GM19043 (cell line): ENCODE data around the gene RHOC.

Experiments
- ATAC-seq: cut with Tn5 transposase; IDR thresholded peaks from one replicate; pipeline ENCODE4 v1.9.1; 2021; ENCODE audit warnings: low read depth; ENCODE audit not compliant: unreplicated experiment

The RHOC gene

GRCh38 chr1:112718691-112719418, 11.9 kb upstream of the RHOC start:
- no peak for ATAC-seq

GRCh38 chr1:112717263-112717873, 10.4 kb upstream of the RHOC start:
- ATAC-seq, result no peak

GRCh38 chr1:112716133-112716720, 9.3 kb upstream of the RHOC start:
- no peak for ATAC-seq

DNA sequence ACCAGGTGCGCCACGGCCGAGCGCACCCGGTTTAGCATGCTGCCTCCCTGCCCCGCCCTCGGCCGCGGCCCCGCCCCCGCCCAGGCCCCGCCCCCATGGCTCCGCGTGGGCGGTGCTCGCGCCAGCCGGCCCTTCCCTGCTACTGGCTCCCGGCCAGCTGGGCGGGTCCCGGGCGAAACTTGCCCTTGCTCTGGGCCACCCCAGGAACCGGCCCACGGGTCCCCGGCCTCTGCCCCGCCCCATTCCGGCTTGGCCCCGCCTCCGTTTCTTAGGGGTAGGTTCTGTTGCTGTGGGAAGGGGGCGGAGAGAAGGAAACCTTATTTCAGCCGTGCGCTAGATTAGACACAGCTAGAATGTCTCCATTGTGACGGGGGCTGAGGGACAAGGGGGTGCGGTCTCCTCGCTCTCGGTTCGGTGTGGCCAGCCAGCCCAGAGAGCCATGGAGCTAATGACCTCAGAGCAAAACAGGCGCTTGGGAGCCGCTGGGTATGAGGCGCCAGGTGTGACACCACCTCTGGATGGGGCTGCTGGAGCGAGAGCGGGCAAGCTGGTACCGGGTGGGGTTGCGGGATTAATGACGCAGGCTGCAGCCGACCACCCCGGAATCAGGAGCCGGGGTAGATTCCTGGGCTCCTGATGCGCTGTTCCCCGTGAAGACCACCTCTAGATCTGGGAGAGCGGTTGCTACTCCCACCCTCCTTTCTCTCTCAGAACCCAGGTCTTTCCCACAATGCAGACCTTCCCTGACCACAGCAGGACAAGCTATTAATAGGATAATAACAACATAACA, 8.5 kb upstream of the RHOC start, which contains the start of gene PPM1J:
PPM1J (minus strand) TSS at position 69 of the 790 bp plus-strand sequence; CDS start at position 38, 31 bp downstream.
- ATAC-seq, result peak; percentile 71

DNA sequence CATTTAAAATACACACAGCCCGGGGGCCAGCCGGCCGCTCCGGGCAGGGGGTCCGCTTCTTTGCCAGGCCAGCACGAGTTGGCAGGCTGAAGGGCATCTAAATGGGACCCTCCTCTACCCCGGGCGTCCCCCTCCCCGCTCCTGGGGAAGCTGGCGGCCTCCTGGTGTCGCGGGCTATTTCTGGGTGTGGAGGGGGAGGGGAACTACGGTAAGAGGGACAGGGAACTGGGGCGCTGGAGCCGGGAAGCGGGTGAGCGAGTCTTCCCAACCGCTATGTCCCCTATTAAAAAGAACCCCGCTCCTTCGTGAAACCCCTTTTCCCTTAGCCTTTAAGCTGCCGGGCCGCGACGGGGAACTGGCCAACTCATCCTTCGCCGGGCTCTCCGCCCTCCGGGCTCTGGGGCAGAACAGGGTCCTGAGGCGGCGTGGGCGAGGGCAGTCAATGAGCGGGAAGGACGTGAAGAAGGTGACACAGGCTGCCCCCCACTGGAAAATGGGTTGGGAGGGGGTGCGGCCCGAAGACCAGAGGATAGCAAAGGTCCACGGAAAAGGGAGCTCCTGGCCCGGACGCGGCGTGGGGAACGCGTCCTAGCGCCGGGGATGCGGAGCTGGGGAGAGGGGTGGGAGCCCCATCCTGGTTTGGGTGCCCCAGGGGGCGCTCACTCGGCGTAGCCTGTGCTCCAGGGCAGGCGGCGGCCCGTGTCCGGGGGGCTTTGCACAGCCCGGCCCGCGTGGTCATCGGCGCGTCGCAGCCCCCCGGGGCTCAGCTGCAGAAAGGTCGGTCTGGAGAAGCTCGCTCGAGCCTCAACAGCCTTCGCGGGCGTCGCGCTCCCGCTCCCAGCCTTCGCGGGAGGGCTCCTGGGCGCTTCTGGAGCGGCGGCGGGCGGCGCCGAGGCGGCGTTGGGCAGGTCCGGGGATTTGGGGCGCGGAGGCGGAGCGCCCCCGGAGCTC, 7.7 kb upstream of the RHOC start:
- ATAC-seq, result peak; percentile 9

DNA sequence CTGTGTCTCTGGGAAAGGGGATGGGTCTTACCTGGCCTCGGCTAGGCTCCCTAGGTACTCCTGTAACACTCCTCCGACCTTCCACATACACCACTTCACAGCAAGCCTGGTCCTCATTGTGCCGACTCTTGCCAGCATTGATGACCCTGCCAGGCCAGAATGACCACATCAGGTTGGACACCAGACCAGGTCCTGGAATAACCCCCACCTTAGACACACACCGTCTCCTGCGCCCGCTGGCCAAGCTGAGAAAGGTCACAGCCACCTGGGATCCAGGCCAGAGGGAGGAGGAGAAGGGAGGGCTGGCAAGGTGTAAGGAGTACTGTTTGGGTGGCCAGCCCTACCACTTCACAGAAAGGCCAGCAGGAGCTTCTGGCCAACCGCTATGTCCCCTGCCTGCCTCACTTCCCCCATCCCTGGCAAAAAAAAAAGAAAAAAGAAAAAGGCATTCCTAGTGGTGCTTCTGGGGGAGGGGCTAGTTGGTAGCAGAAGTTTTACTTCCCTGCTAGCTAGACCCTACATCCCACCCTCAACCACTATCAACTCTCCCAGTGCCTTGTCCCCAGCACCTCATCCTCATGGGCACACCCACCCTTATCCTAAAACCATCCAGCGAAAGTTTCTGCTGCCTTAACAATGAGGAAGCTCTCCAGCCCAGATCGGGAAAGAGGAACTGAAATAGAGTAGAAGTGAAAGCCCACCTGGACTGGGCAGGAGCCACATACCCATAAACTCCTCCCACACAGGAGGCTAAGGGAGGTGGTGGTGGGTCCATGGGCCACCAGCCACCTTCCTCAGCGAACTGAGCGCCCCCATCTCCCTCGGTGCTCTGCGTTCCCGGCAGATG, 6.8 kb upstream of the RHOC start:
- ATAC-seq, result peak; percentile 30

DNA sequence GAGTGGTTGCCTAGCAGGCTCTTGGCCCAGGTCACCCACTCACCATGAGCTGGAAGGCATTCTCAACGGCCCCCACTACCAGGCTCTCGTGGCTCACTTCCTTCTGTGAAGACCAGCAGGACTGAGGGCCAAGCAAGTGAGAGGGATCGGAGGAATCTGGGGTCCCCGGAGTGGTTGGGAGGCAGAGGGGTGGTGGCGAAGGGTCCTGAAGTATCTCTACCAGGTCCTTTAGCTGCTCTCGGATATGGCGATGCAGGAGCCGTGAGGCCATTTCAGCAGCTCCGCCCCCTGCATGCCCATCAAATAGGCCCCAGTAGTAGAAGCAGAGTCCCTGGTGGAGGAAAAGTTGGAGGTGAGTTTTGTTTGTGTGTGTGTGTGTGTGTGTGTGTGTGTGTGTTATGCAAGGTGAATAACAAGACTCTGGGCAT, 5.8 kb upstream of the RHOC start:
- no peak for ATAC-seq

DNA sequence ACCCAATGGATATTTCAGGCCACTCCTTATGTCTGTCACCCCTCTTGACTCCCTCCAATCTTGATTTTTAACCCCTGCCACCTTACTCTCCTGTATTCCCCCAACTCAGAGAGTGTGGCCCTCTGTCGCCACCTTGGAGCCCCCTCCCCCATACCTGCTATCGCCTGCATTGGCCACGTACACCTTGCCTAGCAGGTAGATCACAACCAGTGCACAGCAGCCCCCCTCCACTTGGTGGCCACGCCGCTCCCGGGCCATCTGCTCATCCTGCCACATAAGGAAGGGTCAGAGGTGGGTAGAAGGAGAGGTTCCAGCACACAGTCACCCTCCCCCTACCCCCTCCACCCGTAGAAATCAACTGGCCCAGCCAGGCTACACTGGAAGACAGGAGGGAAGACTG, 5.3 kb upstream of the RHOC start:
- ATAC-seq, result no peak

DNA sequence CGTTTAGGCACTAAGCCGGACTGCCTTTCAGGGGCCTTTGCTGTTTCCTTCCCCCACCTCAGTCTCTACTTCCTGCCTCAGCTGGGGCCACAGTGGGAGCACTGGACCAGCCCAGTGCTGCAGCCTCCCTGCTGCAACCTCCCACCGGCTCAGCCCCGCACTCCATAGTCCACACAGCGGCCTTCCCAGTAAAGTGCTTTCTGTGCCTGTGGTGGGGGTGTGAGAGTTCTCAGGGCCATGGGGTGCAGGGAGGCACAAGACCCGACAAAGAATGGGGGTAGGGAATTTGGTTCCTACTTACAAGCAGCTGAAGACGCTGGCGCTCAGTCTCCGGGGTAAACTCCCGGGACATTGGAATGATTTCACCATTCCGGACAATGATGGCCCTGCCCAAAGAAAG, 4.7 kb upstream of the RHOC start:
- ATAC-seq, result no peak

DNA sequence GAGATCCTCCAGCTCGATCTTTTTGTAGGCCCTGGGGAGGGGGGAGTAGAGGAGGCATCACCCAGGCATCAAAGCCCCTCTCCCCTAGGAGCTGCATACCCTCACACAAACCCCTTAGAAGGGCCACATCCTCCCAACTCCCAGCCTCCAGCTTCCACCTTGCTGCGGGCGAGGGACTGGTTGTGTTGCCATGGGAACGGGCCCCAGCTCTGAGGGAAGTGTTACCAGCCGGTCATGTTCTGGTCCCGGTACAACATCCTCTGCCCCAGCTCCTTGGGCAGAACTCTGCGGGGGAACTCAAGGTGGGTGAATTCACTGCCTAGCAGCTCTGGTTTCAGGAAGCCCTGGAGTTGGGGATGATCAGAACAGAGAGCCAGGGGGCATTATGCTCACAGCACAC, 4.1 kb upstream of the RHOC start:
- ATAC-seq, result no peak

DNA sequence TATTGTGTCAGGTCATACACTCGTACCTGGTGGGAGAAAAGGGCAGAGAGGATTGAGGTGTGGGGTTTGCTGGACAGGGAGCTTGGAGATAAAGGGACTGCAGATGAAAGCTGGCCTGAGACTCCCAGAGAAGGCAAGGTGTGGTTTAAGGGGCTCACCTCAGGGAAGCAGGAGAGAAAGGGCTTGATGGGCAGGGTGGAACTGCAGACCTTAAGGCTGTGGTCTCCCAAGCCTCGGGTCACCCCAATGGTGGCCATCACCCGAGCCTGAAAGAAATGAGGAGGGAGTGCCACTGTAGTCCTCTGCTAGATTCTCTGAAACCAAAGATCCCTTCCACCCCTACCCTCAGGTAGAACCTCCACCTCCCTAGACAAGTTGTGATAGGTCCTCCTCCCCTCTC, 3.7 kb upstream of the RHOC start:
- no peak for ATAC-seq

DNA sequence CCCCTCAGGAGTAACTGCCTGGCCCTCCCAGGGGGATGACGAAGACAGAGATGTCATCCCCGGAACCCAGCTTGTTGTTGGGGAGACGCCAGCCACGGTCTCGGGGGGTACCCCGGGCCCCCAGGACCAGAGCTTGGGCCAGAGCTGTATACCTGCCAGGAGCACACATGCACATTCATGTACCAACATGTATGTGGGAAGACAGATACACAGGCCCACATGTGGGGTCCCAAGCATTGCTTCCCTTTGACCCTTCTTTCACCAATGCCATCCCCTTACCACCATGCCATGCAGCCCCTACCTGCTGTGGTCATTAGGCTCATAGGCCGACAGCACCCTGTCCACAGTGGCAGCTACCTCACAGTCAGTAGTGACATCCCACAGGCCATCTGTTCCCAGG, 3.2 kb upstream of the RHOC start:
- ATAC-seq, result no peak

DNA sequence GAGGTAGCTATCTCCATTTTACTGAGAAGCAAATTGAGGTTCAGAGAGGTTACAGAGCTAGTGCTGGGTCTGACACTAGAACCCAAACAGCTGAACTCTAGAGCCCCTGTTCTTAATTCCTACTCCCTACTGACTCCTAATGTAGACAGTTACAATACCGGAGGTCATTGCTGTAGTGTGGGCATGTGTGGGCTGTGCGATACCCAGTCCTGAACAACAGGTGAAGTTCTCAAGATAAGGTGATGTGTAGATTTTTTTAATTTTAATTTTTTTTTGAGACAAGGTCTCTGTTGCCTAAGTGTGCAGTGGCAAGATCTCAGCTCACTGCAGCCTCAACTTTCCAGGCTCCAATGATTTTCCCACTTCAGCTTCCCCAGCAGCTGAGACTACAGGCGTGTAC, 1.6 kb upstream of the RHOC start:
- no peak for ATAC-seq

DNA sequence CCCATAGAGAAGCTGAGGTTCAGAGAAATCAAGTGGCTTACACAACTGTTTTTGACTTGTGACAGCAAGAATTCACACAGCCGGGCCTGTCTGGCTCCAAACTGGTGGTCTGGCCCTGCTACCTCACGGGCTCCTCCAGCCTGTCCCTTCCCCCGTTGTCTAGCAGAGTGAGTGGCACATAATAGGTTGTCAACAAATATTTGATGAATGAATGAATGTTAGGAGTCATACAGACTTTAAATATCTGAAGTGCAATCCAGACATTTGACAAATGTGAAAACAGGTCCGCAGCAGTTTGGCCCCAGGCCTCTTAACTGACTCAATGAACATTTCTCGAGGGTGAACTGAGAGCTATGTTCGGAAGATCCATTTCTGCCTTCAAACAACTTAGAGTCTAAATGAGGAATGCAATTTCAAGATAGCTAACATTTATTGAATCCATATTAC, 1.1 kb upstream of the RHOC start:
- no peak for ATAC-seq

DNA sequence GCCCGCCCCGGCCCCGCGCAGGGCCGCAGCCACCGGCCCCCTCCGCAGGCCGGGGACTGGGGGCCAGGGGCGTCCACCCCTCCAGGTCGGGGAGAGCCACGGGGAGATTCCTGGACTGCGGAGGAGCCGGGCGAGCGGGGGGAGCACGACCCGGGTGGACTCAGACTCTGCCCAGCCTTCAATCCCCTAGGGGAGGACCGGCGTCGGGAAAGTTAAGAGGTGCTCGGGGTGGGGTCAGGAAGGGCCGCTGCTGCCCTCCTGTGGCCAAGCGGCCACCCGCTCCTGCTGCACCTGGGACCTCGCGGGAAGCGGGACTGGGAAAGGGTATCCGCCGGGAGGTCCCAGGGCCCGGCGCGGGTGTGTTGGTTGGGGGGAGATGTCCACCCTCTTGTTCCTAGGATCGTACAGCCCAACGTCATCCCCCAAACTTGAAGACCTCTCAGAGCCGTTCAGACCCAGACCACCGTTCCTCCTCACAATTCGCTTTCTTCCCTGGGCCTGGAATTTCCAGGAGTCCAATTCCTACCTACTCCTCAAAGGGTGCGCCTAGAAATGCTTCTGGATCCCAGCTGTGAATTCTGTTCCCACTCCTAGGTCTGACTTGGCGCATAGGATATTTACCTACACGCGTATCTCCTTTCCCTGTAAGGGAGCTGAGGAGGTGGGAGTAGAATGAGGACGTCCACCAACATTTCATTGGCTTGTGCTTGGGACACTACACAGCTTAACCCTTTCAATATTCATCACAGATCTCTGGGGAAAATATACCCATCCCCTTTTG, 484 bp upstream of the RHOC start:
- ATAC-seq, result peak; percentile 38

DNA sequence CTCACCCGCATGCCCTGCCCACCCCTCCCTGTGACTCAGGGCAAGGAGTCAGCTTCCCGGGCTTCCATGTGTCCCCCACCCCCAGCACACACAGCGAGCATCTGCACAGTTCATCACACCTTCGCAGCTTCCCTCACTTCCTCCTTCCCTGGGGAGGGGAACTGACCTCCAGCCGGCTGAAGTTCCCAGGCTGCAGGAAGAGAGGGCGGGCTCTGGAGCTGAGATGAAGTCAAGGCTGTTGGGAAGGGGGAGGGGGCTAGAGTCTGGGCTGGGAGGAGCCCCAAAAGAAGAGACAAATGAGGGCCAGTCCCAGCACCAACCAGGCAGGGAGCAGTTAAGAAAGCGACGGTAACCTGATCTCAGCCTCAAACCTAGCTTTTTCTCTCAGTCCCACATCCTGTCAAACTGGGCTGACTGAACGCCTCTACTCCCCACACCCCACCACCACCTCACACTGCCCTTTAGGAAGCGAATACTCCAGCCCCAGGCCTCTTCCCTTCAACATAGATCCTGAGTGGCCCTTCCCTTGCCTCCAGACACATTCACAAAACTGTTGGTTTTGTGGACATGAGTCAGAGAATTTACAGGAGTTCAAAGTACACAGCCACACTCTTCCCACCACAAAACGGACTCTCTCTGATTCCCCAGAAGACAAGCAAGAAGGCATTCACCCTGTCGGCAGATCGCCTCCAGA, 1.8 kb downstream of the RHOC start:
- peak; percentile 63 for ATAC-seq

- no peak for ATAC-seq
These were observed 2.5 kb downstream of the RHOC start for GRCh38 chr1:112704391-112704933.
